Measurements from ENCODE around the gene NRG2. TPM values are rescaled to one million over a fixed set of nuclear protein-coding genes. Genes with fewer than 3 reads are reported as not detected.

NRG2 gene
- total and polyA plus RNA-seq, 8 donors = 0.68 to 10.6 (median 7.5) TPM

GRCh38 chr5:139985733-139986132 is 57.4 kb downstream of the NRG2 start:
- Histone ChIP-seq H3K36me3 (no peaks in the 10 kb centered on the region), H3K4me3 (no peak overlapping the region), H3K9me3 (no peaks in the 10 kb centered on the region), H3K27me3 (peaks cover 0 to 11% of the 10 kb centered on the region in 2 donors), H3K27ac (no peak overlapping the region), H3K4me1 (no peaks in the 10 kb centered on the region)
- DNase-seq = no peak
- ATAC-seq = no peak
- no peak for TF ChIP-seq CTCF (IDR thresholded peaks at IDR 0.05)
- intact Hi-C loops (cut with DNase I) = no loop called here

GRCh38 chr5:139985290-139985689 is 57.8 kb downstream of the NRG2 start:
- H3K4me1 ChIP-seq = no peaks in the 10 kb centered on the region
- H3K27ac ChIP-seq = no peak overlapping the region
- H3K36me3 ChIP-seq = no peaks in the 10 kb centered on the region
- DNase-seq (no peak), ATAC-seq (no peak)
- intact Hi-C loops (cut with DNase I) = no loop called here
- H3K4me3 ChIP-seq = no peak overlapping the region
- no peaks in the 10 kb centered on the region for H3K9me3 ChIP-seq
- TF ChIP-seq CTCF (IDR thresholded peaks at IDR 0.05) = no peak
- peaks cover 0 to 12% of the 10 kb centered on the region in 2 donors for H3K27me3 ChIP-seq

- no peaks in the 10 kb centered on the region for H3K9me3 ChIP-seq
- TF ChIP-seq CTCF (IDR thresholded peaks at IDR 0.05) = no peak
- peaks cover 0 to 12% of the 10 kb centered on the region in 2 donors for H3K27me3 ChIP-seq
These were observed 58.3 kb downstream of the NRG2 start for GRCh38 chr5:139984816-139985215.

GRCh38 chr5:139982975-139983240 is 60.2 kb downstream of the NRG2 start:
- intact Hi-C loops (cut with DNase I) = no loop called here
- no peak for TF ChIP-seq CTCF (IDR thresholded peaks at IDR 0.05)
- Histone ChIP-seq H3K36me3 (no peaks in the 10 kb centered on the region), H3K27me3 (peaks cover 0 to 12% of the 10 kb centered on the region in 2 donors), H3K9me3 (no peaks in the 10 kb centered on the region), H3K27ac (no peak overlapping the region), H3K4me1 (no peaks in the 10 kb centered on the region), H3K4me3 (no peak overlapping the region)
- no peak for DNase-seq
- no peak for ATAC-seq

More at GRCh38 chr5:139984816-139985215, 58.3 kb downstream of the NRG2 start:
- DNase-seq (no peak), ATAC-seq (no peak)
- no peaks in the 10 kb centered on the region for H3K4me1 ChIP-seq
- intact Hi-C loops (cut with DNase I) = no loop called here
- H3K36me3 ChIP-seq = no peaks in the 10 kb centered on the region
- no peak overlapping the region for H3K27ac ChIP-seq
- H3K4me3 ChIP-seq = no peak overlapping the region

- Histone ChIP-seq H3K4me3 (no peak overlapping the region), H3K36me3 (no peaks in the 10 kb centered on the region), H3K4me1 (no peaks in the 10 kb centered on the region), H3K27me3 (peaks cover 0 to 12% of the 10 kb centered on the region in 2 donors), H3K9me3 (no peaks in the 10 kb centered on the region), H3K27ac (no peak overlapping the region)
- no peak for TF ChIP-seq CTCF (IDR thresholded peaks at IDR 0.05)
- peak in 1 of 4 donors; percentile 33 for DNase-seq
- intact Hi-C loops (cut with DNase I) = no loop called here
- ATAC-seq = no peak
These were observed 60.7 kb downstream of the NRG2 start for GRCh38 chr5:139982157-139982974.
